HEK293 (cell line): ENCODE results near the gene ZNF513.

Experiments
- EGR2 ChIP-seq: fragments of 450-650 bp; formaldehyde crosslinking; IDR thresholded peaks from 2 replicates; pipeline ENCODE4 v1.5.1; 2016; ENCODE audit warnings: low read depth, missing biosample characterization, missing genetic modification characterization
- HOXC10 ChIP-seq: sonication (generic); formaldehyde crosslinking; IDR thresholded peaks from 2 replicates; pipeline ENCODE4 v1.8.1; 2023; ENCODE audit warnings: mild to moderate bottlenecking, missing genetic modification reagents
- KLF8 ChIP-seq: fragments of 450-650 bp; formaldehyde crosslinking; IDR thresholded peaks from 2 replicates; pipeline ENCODE4 v1.5.1; 2016; ENCODE audit warnings: missing biosample characterization, missing genetic modification characterization
- KLF9 ChIP-seq: fragments of 450-650 bp; formaldehyde crosslinking; IDR thresholded peaks from 2 replicates; pipeline ENCODE4 v1.5.1; 2016; ENCODE audit warnings: missing biosample characterization, missing genetic modification characterization, low read depth
- PRDM1 ChIP-seq: fragments of 450-650 bp; formaldehyde crosslinking; IDR thresholded peaks from 2 replicates; pipeline ENCODE4; 2016; ENCODE audit warnings: missing biosample characterization, missing genetic modification characterization
- RBAK ChIP-seq: fragments of 450-650 bp; formaldehyde crosslinking; IDR thresholded peaks from 2 replicates; pipeline ENCODE4 v1.5.1; 2016; ENCODE audit warnings: missing biosample characterization, missing genetic modification characterization
- SCRT2 ChIP-seq: fragments of 450-650 bp; formaldehyde crosslinking; IDR thresholded peaks from 2 replicates; pipeline ENCODE4 v1.5.1; 2016; ENCODE audit warnings: missing biosample characterization, missing genetic modification characterization
- TCF7L2 ChIP-seq: IDR thresholded peaks from 2 replicates; pipeline ENCODE4 v1.6.1; 2011; ENCODE audit warnings: low read depth, mild to moderate bottlenecking, inconsistent platforms, low read length, moderate library complexity, borderline replicate concordance
- TRIM28 ChIP-seq: IDR thresholded peaks from 2 replicates; pipeline ENCODE4 v1.6.1; 2011; ENCODE audit warnings: low read length, control low read depth, borderline replicate concordance
- ZFP41 ChIP-seq: fragments of 450-650 bp; formaldehyde crosslinking; IDR thresholded peaks from 2 replicates; pipeline ENCODE4 v1.5.1; 2016; ENCODE audit warnings: missing biosample characterization, missing genetic modification characterization, borderline replicate concordance
- ZIC2 ChIP-seq: fragments of 450-650 bp; formaldehyde crosslinking; IDR thresholded peaks from 2 replicates; pipeline ENCODE4 v1.5.1; 2016; ENCODE audit warnings: missing biosample characterization, missing genetic modification characterization
- ZNF10 ChIP-seq: fragments of 450-650 bp; formaldehyde crosslinking; IDR thresholded peaks from 2 replicates; pipeline ENCODE4 v1.5.1; 2017; ENCODE audit warnings: missing biosample characterization, missing genetic modification characterization
- ZNF140 ChIP-seq: fragments of 450-650 bp; formaldehyde crosslinking; IDR thresholded peaks from 2 replicates; pipeline ENCODE4 v1.5.1; 2016; ENCODE audit warnings: missing biosample characterization, missing genetic modification characterization
- ZNF157 ChIP-seq: fragments of 450-650 bp; formaldehyde crosslinking; IDR thresholded peaks from 2 replicates; pipeline ENCODE4 v1.5.1; 2016; ENCODE audit warnings: missing biosample characterization, missing genetic modification characterization
- ZNF2 ChIP-seq: fragments of 450-650 bp; formaldehyde crosslinking; IDR thresholded peaks from 2 replicates; pipeline ENCODE4 v1.5.1; 2016; ENCODE audit warnings: missing biosample characterization, missing genetic modification characterization
- ZNF366 ChIP-seq: fragments of 450-650 bp; formaldehyde crosslinking; conservative IDR thresholded peaks from 2 replicates; pipeline ENCODE4 v1.5.1; 2016; ENCODE audit warnings: missing biosample characterization, missing genetic modification characterization
- ZNF394 ChIP-seq: fragments of 450-650 bp; formaldehyde crosslinking; IDR thresholded peaks from 2 replicates; pipeline ENCODE4 v1.5.1; 2016; ENCODE audit warnings: missing biosample characterization, missing genetic modification characterization, mild to moderate bottlenecking, moderate library complexity, borderline replicate concordance
- ZNF404 ChIP-seq: fragments of 450-650 bp; formaldehyde crosslinking; IDR thresholded peaks from 2 replicates; pipeline ENCODE4 v1.5.1; 2017; ENCODE audit warnings: missing biosample characterization, missing genetic modification characterization
- ZNF521 ChIP-seq: fragments of 450-650 bp; formaldehyde crosslinking; IDR thresholded peaks from 2 replicates; pipeline ENCODE4 v1.5.1; 2017; ENCODE audit warnings: missing biosample characterization, mild to moderate bottlenecking, missing genetic modification characterization
- ZNF624 ChIP-seq: fragments of 450-650 bp; formaldehyde crosslinking; IDR thresholded peaks from 2 replicates; pipeline ENCODE4 v1.5.1; 2017; ENCODE audit warnings: missing biosample characterization, missing genetic modification characterization
- ZNF626 ChIP-seq: fragments of 450-650 bp; sonication (Bioruptor Pico); formaldehyde crosslinking; IDR thresholded peaks from 2 replicates; pipeline ENCODE4 v1.5.1; 2018; ENCODE audit warnings: missing biosample characterization, missing genetic modification characterization, inconsistent platforms
- ZNF664 ChIP-seq: fragments of 450-650 bp; formaldehyde crosslinking; IDR thresholded peaks from 2 replicates; pipeline ENCODE4 v1.5.1; 2016; ENCODE audit warnings: missing biosample characterization, missing genetic modification characterization
- ZNF768 ChIP-seq: fragments of 450-650 bp; formaldehyde crosslinking; IDR thresholded peaks from 2 replicates; pipeline ENCODE4 v1.5.1; 2018; ENCODE audit warnings: missing biosample characterization, mild to moderate bottlenecking, missing genetic modification characterization
- ZNF785 ChIP-seq: fragments of 450-650 bp; formaldehyde crosslinking; IDR thresholded peaks from 2 replicates; pipeline ENCODE4 v1.5.1; 2016; ENCODE audit warnings: missing biosample characterization, missing genetic modification characterization
- ZNF792 ChIP-seq: fragments of 450-650 bp; formaldehyde crosslinking; IDR thresholded peaks from 2 replicates; pipeline ENCODE4 v1.5.1; 2016; ENCODE audit warnings: missing biosample characterization, missing genetic modification characterization
- ZSCAN23 ChIP-seq: fragments of 450-650 bp; formaldehyde crosslinking; IDR thresholded peaks from 2 replicates; pipeline ENCODE4 v1.5.1; 2016; ENCODE audit warnings: missing biosample characterization, missing genetic modification characterization
- TF ChIP-seq, protein P1 (sequence below): IDR thresholded peaks from 2 replicates; pipeline ENCODE4 v1.6.1; 2011; ENCODE audit warnings: mild to moderate bottlenecking, low read depth, low read length, borderline replicate concordance
- TF ChIP-seq, protein P2 (sequence below): fragments of 450-650 bp; formaldehyde crosslinking; IDR thresholded peaks from 2 replicates; pipeline ENCODE4 v1.5.1; 2016; ENCODE audit warnings: missing biosample characterization, missing genetic modification characterization
- TF ChIP-seq, protein P3 (sequence below): fragments of 450-650 bp; formaldehyde crosslinking; IDR thresholded peaks from 2 replicates; pipeline ENCODE4 v1.5.1; 2016; ENCODE audit warnings: missing biosample characterization, missing genetic modification characterization
- TF ChIP-seq, protein P4 (sequence below): fragments of 450-650 bp; formaldehyde crosslinking; IDR thresholded peaks from 2 replicates; pipeline ENCODE4 v1.5.1; 2016; ENCODE audit warnings: missing biosample characterization, missing genetic modification characterization
- TF ChIP-seq, protein P5 (sequence below): fragments of 450-650 bp; formaldehyde crosslinking; IDR thresholded peaks from 2 replicates; pipeline ENCODE4 v1.5.1; 2016; ENCODE audit warnings: missing biosample characterization, missing genetic modification characterization

The ZNF513 gene

DNA sequence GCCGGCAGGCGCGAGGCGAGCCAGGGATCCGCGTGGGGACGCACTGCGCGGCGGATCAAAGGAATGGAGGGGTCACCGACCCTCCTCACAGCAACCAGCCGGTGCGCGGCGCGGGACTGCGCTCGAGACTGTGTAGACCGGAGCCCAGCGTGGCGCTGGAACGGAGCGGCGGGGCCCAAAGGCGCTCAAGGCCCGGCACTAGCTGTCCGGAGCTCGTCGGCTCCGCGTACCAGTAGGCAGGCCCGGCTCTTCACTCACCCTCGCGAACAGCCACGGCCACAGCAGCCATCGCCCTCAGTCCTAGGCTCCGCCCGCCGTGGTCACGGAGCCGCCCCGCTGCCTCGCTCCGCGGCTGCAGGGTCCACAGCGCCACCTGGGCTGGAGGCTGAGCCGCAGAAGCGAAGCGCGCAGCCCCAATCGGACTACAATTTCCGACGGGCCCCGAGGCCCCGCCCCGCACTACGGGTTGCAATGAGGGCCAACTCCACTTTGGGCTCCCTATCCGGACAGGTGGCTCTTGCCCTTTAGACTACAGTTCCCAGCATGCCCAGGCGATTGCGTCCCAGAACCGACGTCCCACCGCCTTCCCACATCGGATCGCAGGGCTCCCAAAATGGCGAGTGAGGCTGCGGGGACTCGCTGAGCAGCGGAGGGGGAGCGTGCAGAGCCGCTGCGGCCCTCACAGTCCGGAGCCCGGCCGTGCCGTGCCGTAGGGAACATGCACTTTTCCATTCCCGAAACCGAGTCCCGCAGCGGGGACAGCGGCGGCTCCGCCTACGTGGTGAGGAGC is 10.3 kb downstream of the ZNF513 start, which contains the start of the genes EIF2B4 and SNX17 (continued):
- TF ChIP-seq, protein P1, sequence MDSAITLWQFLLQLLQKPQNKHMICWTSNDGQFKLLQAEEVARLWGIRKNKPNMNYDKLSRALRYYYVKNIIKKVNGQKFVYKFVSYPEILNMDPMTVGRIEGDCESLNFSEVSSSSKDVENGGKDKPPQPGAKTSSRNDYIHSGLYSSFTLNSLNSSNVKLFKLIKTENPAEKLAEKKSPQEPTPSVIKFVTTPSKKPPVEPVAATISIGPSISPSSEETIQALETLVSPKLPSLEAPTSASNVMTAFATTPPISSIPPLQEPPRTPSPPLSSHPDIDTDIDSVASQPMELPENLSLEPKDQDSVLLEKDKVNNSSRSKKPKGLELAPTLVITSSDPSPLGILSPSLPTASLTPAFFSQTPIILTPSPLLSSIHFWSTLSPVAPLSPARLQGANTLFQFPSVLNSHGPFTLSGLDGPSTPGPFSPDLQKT: no peak
- TF ChIP-seq, protein P2, sequence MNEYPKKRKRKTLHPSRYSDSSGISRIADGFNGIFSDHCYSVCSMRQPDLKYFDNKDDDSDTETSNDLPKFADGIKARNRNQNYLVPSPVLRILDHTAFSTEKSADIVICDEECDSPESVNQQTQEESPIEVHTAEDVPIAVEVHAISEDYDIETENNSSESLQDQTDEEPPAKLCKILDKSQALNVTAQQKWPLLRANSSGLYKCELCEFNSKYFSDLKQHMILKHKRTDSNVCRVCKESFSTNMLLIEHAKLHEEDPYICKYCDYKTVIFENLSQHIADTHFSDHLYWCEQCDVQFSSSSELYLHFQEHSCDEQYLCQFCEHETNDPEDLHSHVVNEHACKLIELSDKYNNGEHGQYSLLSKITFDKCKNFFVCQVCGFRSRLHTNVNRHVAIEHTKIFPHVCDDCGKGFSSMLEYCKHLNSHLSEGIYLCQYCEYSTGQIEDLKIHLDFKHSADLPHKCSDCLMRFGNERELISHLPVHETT: peak; percentile 80; the same call in 1 of the 2 replicates
- peak; percentile 69; the same call in 1 of the 2 replicates for TF ChIP-seq ZNF394 (tag by site-specific recombination)
- TF ChIP-seq, protein P3, sequence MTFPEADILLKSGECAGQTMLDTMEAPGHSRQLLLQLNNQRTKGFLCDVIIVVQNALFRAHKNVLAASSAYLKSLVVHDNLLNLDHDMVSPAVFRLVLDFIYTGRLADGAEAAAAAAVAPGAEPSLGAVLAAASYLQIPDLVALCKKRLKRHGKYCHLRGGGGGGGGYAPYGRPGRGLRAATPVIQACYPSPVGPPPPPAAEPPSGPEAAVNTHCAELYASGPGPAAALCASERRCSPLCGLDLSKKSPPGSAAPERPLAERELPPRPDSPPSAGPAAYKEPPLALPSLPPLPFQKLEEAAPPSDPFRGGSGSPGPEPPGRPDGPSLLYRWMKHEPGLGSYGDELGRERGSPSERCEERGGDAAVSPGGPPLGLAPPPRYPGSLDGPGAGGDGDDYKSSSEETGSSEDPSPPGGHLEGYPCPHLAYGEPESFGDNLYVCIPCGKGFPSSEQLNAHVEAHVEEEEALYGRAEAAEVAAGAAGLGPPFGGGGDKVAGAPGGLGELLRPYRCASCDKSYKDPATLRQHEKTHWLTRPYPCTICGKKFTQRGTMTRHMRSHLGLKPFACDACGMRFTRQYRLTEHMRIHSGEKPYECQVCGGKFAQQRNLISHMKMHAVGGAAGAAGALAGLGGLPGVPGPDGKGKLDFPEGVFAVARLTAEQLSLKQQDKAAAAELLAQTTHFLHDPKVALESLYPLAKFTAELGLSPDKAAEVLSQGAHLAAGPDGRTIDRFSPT (tag by site-specific recombination): peak; percentile 45; the same call in 1 of the 2 replicates
- no peak for TF ChIP-seq ZNF624 (tag by site-specific recombination)
- TF ChIP-seq ZNF792 (tag by site-specific recombination): peak; percentile 79; the same call in 1 of the 2 replicates
- peak; percentile 100 for TF ChIP-seq ZNF2 (tag by site-specific recombination)
- TF ChIP-seq ZNF521: no peak
- TF ChIP-seq ZNF664 (tag by site-specific recombination): no peak
- peak; percentile 97 for TF ChIP-seq SCRT2 (tag by site-specific recombination)
- TF ChIP-seq ZNF157 (tag by site-specific recombination): no peak
- TF ChIP-seq ZNF10 (tag by site-specific recombination): no peak
- TF ChIP-seq ZNF768 (tag by site-specific recombination): no peak; the same call in 1 of the 2 replicates
- peak; percentile 41; the same call in 1 of the 2 replicates for TF ChIP-seq EGR2 (tag by site-specific recombination)
- TF ChIP-seq RBAK (tag by site-specific recombination): no peak
- 0 out of 2 replicates have a peak, but pooled peaks have one; percentile 38 for TF ChIP-seq ZSCAN23 (tag by site-specific recombination)
- peak; percentile 51; the same call in 1 of the 2 replicates for TF ChIP-seq ZIC2 (tag by site-specific recombination)
- TF ChIP-seq, protein P4, sequence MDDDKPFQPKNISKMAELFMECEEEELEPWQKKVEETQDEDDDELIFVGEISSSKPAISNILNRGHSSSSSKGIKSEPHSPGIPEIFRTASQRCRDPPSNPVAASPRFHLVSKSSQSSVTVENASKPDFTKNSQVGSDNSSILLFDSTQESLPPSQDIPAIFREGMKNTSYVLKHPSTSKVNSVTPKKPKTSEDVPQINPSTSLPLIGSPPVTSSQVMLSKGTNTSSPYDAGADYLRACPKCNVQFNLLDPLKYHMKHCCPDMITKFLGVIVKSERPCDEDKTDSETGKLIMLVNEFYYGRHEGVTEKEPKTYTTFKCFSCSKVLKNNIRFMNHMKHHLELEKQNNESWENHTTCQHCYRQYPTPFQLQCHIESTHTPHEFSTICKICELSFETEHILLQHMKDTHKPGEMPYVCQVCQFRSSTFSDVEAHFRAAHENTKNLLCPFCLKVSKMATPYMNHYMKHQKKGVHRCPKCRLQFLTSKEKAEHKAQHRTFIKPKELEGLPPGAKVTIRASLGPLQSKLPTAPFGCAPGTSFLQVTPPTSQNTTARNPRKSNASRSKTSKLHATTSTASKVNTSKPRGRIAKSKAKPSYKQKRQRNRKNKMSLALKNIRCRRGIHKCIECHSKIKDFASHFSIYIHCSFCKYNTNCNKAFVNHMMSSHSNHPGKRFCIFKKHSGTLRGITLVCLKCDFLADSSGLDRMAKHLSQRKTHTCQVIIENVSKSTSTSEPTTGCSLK (tag by site-specific recombination): no peak
- TF ChIP-seq HOXC10 (CRISPR knock-in tag): no peak
- TF ChIP-seq KLF9: peak; percentile 26; the same call in 1 of the 2 replicates
- no peak for TF ChIP-seq ZNF140 (tag by site-specific recombination)
- peak; percentile 58; the same call in 1 of the 2 replicates for TF ChIP-seq TRIM28
- TF ChIP-seq ZNF404 (tag by site-specific recombination): no peak
- TF ChIP-seq TCF7L2: peak; percentile 100
- TF ChIP-seq, protein P5, sequence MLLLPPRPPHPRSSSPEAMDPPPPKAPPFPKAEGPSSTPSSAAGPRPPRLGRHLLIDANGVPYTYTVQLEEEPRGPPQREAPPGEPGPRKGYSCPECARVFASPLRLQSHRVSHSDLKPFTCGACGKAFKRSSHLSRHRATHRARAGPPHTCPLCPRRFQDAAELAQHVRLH (tag by site-specific recombination): 0 out of 2 replicates have a peak, but pooled peaks have one; percentile 11
- peak; percentile 51; the same call in 1 of the 2 replicates for TF ChIP-seq ZNF366 (tag by site-specific recombination)
- TF ChIP-seq ZNF626: no peak
- no peak for TF ChIP-seq ZFP41
- no peak for TF ChIP-seq ZNF785 (tag by site-specific recombination)
- TF ChIP-seq PRDM1 (tag by site-specific recombination): no peak
- peak; percentile 93 for TF ChIP-seq KLF8
